GM10248 (cell line): ENCODE measurements around the gene DLEU7.

ENCODE experiments used
- CTCF ChIA-PET: fragments of 300-600 bp; sonication (Branson Sonifier 250); formaldehyde crosslinking; extraction: SDS; loops from one replicate; lab custom pipeline; 2021; ENCODE audit warnings: antibody characterized with exemption; lab: Yijun Ruan, JAX
- POLR2A ChIA-PET: fragments of 350-650 bp; sonication (Branson Sonifier 250); formaldehyde crosslinking; extraction: SDS; loops from one replicate; lab custom pipeline; 2020; ENCODE audit warnings: antibody characterized with exemption; lab: Yijun Ruan, JAX
- DNase-seq: peaks from one replicate; pipeline ENCODE4 v3.0.0; 2012; ENCODE audit errors: extremely low spot score
- TF ChIP-seq, protein P1 (sequence below): IDR thresholded peaks from 2 replicates; pipeline ENCODE4 v1.5.1; 2012; ENCODE audit warnings: mild to moderate bottlenecking, low read depth; ENCODE audit errors: extremely low read depth, missing control alignments, control extremely low read depth

Gene DLEU7

DNA sequence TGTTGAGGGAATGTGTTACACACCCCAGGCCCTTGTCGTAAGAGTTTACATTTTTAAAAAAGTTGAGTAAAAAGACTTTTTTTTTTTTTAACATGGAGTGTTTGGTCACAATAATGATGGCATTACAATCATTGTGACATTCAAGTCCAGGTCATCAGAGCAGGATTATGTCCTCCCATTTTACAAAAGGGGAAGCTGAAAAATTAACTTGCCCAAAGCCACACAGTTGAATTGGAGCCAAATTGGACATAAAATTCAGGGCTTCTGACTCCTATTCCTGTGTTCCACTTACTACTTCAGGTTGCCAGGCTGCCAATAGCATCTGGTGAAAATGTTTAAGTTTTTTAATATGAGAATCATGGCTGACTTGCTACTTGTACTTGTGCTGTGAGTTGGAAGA, 49.3 kb downstream of the DLEU7 start:
- TF ChIP-seq, protein P1, sequence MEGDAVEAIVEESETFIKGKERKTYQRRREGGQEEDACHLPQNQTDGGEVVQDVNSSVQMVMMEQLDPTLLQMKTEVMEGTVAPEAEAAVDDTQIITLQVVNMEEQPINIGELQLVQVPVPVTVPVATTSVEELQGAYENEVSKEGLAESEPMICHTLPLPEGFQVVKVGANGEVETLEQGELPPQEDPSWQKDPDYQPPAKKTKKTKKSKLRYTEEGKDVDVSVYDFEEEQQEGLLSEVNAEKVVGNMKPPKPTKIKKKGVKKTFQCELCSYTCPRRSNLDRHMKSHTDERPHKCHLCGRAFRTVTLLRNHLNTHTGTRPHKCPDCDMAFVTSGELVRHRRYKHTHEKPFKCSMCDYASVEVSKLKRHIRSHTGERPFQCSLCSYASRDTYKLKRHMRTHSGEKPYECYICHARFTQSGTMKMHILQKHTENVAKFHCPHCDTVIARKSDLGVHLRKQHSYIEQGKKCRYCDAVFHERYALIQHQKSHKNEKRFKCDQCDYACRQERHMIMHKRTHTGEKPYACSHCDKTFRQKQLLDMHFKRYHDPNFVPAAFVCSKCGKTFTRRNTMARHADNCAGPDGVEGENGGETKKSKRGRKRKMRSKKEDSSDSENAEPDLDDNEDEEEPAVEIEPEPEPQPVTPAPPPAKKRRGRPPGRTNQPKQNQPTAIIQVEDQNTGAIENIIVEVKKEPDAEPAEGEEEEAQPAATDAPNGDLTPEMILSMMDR, result no peak
- DNase-seq, result no peak
- POLR2A ChIA-PET, result no interaction called here
- CTCF ChIA-PET, result no interaction called here

GRCh38 chr13:50793026-50793425, 50.5 kb downstream of the DLEU7 start:
- POLR2A ChIA-PET, result no interaction called here
- TF ChIP-seq, protein P1, result no peak
- CTCF ChIA-PET, result no interaction called here
- DNase-seq, result no peak

DNA sequence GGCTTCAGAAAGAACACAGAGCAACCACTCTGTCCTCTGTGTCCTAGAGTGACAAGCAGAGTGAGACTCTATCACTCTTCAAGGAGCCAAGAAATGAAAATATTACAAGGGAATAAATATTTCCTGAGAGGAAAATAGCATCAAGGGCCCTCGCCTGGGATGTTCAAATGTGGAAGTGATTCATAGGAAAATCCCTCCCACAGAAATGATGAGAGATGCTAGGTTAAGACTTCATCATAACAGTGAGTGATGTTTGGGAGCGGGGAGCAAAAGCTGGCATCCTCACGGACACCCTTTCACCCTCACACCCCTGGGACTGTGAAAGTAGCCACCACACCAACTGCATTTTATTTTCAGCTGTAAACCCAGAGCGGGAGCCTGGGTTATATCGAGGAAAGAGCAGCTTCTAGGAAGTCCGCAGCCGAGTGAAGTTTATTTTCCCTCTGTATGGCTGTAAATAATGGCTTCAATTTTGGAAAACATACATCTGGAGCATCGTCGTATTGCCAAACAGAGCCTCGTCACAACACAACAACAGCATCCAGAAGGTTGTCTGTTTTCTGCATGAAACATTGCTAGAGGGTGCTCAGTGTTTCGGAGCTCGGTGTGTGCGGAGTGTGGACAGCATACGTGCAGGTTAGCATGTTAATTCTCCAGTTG, 54.8 kb downstream of the DLEU7 start:
- TF ChIP-seq, protein P1, result no peak
- POLR2A ChIA-PET, result no interaction called here
- no peak for DNase-seq
- CTCF ChIA-PET, result interaction anchor here (1.5 kb wide), 1 partner anchor 10 kb away, joined by 4 read pairs; no protein-coding TSS in a partner anchor

DNA sequence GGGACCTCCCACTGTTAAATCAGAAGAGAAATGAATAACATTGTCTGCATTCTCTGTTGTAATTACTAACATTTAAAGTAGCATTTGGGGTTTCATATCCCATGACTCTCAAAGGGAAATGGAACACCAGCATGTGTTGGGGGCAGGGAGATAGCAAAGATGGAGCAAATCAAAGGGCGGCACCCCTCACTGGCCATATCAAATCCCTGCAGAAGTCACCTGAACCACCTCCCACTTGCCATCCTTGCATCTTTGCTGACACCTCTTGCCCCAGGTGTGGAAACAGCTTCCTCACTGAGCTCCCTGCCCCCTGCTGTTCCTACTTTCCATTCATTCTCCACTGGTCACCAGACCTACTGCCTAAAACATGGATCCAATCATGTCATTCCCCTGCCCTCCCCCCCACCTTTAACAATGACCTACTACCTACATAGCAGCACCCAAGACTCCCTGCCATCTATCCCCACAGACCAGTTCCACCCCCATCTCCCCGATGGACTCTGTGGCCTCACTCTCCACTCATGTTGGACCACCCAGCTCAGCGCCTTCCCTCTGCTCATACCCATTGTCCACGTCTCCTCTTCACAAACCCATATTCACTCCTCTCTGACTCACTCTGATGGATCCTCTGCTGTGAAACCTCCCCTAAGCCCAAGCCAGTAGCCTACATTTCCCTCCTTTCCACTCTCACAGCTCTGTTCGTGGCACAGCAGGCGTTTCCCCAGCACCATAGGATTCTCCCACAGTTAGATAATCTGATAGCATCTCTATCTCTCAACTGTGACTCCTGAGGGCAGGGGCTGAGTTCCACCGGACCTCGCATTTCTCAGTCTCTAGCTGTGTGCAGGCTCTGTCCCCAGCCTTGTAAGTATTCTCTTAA, 55.9 kb downstream of the DLEU7 start:
- no peak for DNase-seq
- ChIA-PET CTCF (interaction anchor here (1.3 to 2.9 kb wide), 4 partner anchors 9 to 124 kb away, joined by 3 to 11 read pairs (median 4); no protein-coding TSS in a partner anchor), POLR2A (no interaction called here)
- TF ChIP-seq, protein P1, result no peak

GRCh38 chr13:50783717-50784290, 59.7 kb downstream of the DLEU7 start:
- ChIA-PET POLR2A (no interaction called here), CTCF (interaction anchor here (1.0 to 2.6 kb wide), 4 partner anchors 16 to 30 kb away, joined by 3 to 11 read pairs (median 5); no protein-coding TSS in a partner anchor)

More at GRCh38 chr13:50783717-50784290, 59.7 kb downstream of the DLEU7 start:
- TF ChIP-seq, protein P1, result no peak
- DNase-seq, result no peak
